Measurements from ENCODE around the gene ABCC1.
"Not testable (repeated sequence)": the region's sequence is repeated elsewhere in the genome, so short reads cannot be mapped to it uniquely, and the experiment has no call there.

ABCC1 gene

GRCh38 chr16:15916323-15916722 lies 33.1 kb upstream of the ABCC1 start:
- Histone ChIP-seq H3K79me2 (ENCODE audit: control insufficient read depth, low read length) (no peaks in the 10 kb centered on the region), H3F3A (ENCODE audit: control insufficient read depth, insufficient read depth) (no peaks in the 10 kb centered on the region), H3K4me1 (ENCODE audit: control insufficient read depth, low read length) (peaks cover 14% of the 10 kb centered on the region), H3K9me3 (ENCODE audit: control insufficient read depth, insufficient read depth, low read length) (no peaks in the 10 kb centered on the region), H3K27ac (ENCODE audit: low read depth, low read length) (no peak overlapping the region), H3K27me3 (ENCODE audit: control insufficient read depth, low read length) (no peaks in the 10 kb centered on the region), H3K9me2 (replicated peaks; ENCODE audit: control insufficient read depth, low read length) (no peaks in the 10 kb centered on the region), H3K36me3 (ENCODE audit: control insufficient read depth, low read length) (no peaks in the 10 kb centered on the region), H3K4me2 (ENCODE audit: low read length) (no peak overlapping the region), H4K20me1 (ENCODE audit: control insufficient read depth, insufficient read depth, low read depth, low read length) (no peaks in the 10 kb centered on the region), H3K4me3 (ENCODE audit: low read length) (no peak overlapping the region)
- TF ChIP-seq EZH2phosphoT487 (IDR thresholded peaks at IDR 0.05; ENCODE audit: borderline replicate concordance, low read length) (no peak), CTCF (IDR thresholded peaks at IDR 0.05; ENCODE audit: low read depth, low read length, poor library complexity, severe bottlenecking) (no peak)

GRCh38 chr16:15918314-15918713 lies 31.1 kb upstream of the ABCC1 start:
- H3F3A ChIP-seq (ENCODE audit: control insufficient read depth, insufficient read depth); H3K36me3 ChIP-seq (ENCODE audit: control insufficient read depth, low read length); H3K79me2 ChIP-seq (ENCODE audit: control insufficient read depth, low read length); H4K20me1 ChIP-seq (ENCODE audit: control insufficient read depth, insufficient read depth, low read depth, low read length); H3K4me1 ChIP-seq (ENCODE audit: control insufficient read depth, low read length); H3K4me3 ChIP-seq (ENCODE audit: low read length); H3K9me2 ChIP-seq (replicated peaks; ENCODE audit: control insufficient read depth, low read length); H3K4me2 ChIP-seq (ENCODE audit: low read length); H3K9me3 ChIP-seq (ENCODE audit: control insufficient read depth, insufficient read depth, low read length); H3K27ac ChIP-seq (ENCODE audit: low read depth, low read length); H3K27me3 ChIP-seq (ENCODE audit: control insufficient read depth, low read length): not testable (repeated sequence)

- Histone ChIP-seq H3K27me3 (ENCODE audit: control insufficient read depth, low read length) (no peaks in the 10 kb centered on the region), H4K20me1 (ENCODE audit: control insufficient read depth, insufficient read depth, low read depth, low read length) (no peaks in the 10 kb centered on the region), H3K79me2 (ENCODE audit: control insufficient read depth, low read length) (no peaks in the 10 kb centered on the region), H3K9me2 (replicated peaks; ENCODE audit: control insufficient read depth, low read length) (no peaks in the 10 kb centered on the region), H3K4me2 (ENCODE audit: low read length) (no peak overlapping the region), H3K9me3 (ENCODE audit: control insufficient read depth, insufficient read depth, low read length) (no peaks in the 10 kb centered on the region), H3K4me1 (ENCODE audit: control insufficient read depth, low read length) (no peaks in the 10 kb centered on the region), H3F3A (ENCODE audit: control insufficient read depth, insufficient read depth) (no peaks in the 10 kb centered on the region), H3K36me3 (ENCODE audit: control insufficient read depth, low read length) (no peaks in the 10 kb centered on the region), H3K4me3 (ENCODE audit: low read length) (no peak overlapping the region), H3K27ac (ENCODE audit: low read depth, low read length) (no peak overlapping the region)
- no peak for TF ChIP-seq CTCF (IDR thresholded peaks at IDR 0.05; ENCODE audit: low read depth, low read length, poor library complexity, severe bottlenecking)
- no peak for TF ChIP-seq EZH2phosphoT487 (IDR thresholded peaks at IDR 0.05; ENCODE audit: borderline replicate concordance, low read length)
These were observed 30.1 kb upstream of the ABCC1 start for GRCh38 chr16:15919331-15919730.

- Histone ChIP-seq H3K79me2 (ENCODE audit: control insufficient read depth, low read length) (no peaks in the 10 kb centered on the region), H3F3A (ENCODE audit: control insufficient read depth, insufficient read depth) (no peaks in the 10 kb centered on the region), H3K4me2 (ENCODE audit: low read length) (no peak overlapping the region), H4K20me1 (ENCODE audit: control insufficient read depth, insufficient read depth, low read depth, low read length) (no peaks in the 10 kb centered on the region), H3K4me1 (ENCODE audit: control insufficient read depth, low read length) (no peaks in the 10 kb centered on the region), H3K4me3 (ENCODE audit: low read length) (no peak overlapping the region), H3K36me3 (ENCODE audit: control insufficient read depth, low read length) (no peaks in the 10 kb centered on the region), H3K27me3 (ENCODE audit: control insufficient read depth, low read length) (no peaks in the 10 kb centered on the region), H3K9me2 (replicated peaks; ENCODE audit: control insufficient read depth, low read length) (no peaks in the 10 kb centered on the region), H3K27ac (ENCODE audit: low read depth, low read length) (no peak overlapping the region), H3K9me3 (ENCODE audit: control insufficient read depth, insufficient read depth, low read length) (no peaks in the 10 kb centered on the region)
- TF ChIP-seq EZH2phosphoT487 (IDR thresholded peaks at IDR 0.05; ENCODE audit: borderline replicate concordance, low read length): no peak
- no peak for TF ChIP-seq CTCF (IDR thresholded peaks at IDR 0.05; ENCODE audit: low read depth, low read length, poor library complexity, severe bottlenecking)
These were observed 24.4 kb upstream of the ABCC1 start for GRCh38 chr16:15924996-15925395.

Measured in DOHH2 (cell line).